ENCODE measurements around the gene DDIT3. TPM values are rescaled to one million over a fixed set of nuclear protein-coding genes. Genes with fewer than 3 reads are reported as not detected.

DDIT3 gene
- total RNA-seq, 1 donor from 2014 or later: 30.8 TPM

DNA sequence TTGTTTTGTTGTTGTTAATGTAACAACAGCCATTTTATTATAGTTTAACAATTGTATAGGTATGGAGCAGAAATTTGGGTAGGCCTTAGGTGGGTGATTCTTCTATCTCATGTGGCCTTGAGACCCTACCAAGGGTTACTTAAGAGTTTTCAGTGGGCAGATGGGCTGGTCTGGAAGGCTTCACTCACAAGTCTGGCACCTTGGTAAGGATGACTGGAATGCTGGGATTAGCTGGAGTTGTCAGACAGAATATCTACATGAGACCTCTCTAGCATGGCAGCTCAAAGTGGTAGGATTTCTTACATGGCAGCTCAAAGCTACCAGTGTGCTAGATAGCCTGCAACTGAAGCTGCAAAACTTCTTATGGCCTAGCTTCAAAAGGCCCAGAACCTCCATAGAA, 34.6 kb downstream of the DDIT3 start:
- DNase-seq (ENCODE audit: low spot score): no peak

DNA sequence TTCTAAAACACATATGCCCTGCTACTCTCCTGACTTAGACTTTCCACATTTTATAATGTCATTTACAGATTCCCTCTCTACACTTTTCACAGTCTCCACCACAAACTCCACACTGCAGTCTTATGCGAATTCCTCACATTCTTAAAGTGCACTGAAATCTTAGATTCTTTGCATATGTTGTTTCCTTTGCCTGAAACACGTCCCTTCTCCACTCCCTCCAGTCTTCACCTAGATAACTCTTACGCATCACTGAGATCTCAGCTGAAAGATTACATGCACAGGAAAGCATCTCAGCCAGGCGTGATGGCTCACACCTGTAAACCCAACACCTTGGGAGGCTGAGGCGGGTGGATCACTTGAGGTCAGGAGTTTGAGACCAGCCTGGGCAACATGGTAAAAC, 36.8 kb downstream of the DDIT3 start:
- DNase-seq (ENCODE audit: low spot score): no peak

DNA sequence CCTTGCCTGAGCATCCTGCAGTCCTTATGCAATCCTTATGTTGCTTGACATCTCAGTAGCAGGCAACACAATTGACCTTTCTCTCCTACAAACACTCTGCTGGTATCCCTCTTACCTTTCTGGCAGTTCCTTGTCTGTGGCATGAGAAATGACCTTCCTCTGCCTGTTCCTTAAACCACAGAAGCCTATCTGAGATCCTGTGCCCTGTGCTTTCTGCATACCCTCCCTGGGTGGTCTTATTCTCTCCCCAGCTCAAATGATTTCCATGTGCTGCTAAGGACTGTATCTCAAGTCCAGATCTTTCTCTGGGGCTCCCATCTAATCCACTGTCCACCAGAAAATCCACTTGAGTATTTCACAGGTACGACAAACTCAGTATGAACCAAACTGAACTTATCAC, 38.6 kb downstream of the DDIT3 start:
- no peak for DNase-seq (ENCODE audit: low spot score)

DNA sequence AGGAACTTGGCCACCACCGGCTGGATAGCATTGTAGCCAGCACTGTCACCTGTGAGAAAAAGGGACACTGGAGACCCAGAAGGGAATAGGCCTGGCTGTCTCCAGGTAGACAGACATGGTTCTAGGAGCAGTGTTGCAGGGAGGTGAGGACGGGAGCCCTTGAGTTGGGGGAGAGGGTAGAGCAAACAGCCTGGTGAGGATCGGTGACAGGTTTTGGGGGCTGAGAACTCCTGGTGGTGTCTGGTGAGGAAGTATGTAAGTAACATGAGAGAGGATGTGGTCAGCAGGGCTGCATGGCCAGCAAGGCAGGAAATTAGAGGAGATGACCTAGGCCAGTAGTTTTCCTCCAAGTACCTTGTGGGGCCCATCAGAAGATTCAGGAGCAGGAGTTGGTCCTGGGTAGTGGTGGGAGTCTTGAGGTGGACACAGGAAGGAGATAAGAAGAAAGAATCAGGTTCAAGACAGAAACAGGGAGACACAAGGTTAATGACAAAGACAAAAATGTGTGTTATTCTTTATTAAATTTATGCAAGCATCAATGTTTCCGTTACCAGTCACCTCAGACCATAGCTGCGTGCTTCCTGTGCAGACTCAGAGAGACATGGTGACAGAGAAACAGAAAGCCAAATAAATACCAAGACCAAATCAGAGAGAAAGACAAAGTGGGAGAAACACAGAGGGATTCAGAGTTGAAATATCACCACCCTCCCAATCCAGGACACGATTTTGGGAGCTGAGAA, 40.8 kb downstream of the DDIT3 start, which contains the start of gene ARHGAP9:
TSS of gene ARHGAP9 (minus strand) at position 491 of the 740 bp plus-strand sequence. CDS start at position 31, 460 bp downstream.
- DNase-seq (ENCODE audit: low spot score): no peak

DNA sequence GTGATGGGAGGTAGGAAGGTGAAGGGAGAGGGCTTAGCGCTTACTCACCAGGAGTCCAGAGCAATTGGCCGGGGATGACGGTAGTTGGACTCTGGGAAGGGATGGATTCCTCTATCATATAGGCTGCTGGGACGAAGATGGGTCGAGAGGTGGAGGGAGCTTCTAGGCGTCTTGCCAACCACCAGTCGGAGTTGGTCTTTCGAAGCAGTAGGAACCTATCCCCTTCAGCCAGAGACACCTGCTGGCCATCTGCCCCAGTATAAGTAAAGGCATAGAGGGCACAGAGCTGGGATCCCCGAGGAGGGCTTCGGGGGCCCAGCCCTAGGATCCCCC, 41.3 kb downstream of the DDIT3 start:
- no peak for DNase-seq (ENCODE audit: low spot score)

DNA sequence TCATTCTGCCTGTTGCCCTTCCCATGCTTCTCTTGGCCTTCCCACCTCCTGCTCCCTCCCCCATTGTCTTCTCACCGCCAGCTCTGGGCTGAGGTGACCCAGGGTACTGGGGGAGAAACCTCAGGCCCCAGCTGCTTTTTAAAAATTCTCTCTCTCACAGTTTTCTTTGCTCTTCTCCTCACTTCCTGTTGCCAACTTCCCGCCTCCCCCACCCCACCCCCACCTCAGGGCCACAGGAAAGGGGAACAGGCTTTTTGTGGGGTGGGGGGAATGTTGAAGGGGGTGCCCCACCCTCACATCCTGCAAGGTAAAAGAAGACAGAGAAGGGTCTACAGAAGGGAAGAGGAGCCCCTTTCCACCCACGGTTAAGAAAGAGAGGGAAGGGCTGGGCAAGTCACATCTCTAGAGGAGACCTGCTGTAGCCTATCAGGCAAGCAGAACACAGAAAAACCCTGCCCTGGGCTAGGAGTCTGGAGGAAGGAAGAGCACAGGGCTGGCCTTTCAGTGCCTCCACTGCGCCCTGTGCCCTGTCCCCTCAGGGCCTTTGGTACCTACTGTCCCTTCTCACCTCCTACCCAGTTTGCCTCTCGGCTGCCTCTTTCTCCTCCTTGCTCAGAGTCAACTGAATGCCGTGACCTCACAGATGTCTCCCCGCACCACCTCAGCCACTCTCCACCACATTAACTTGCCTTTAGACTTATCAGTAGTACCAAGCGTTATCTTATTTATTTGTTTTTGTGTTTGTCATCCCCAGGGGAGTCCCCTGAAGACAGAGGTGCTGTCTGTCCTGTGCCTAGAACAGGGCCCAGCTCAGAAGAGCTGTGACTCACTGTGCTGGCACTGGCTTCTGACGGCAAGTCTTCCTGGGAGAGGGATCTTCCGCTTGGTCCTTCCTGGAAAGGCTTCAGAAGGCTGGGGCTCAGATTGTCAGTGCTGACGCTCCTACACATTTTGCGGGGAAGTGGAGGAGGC, 42.3 kb downstream of the DDIT3 start:
- DNase-seq (ENCODE audit: low spot score): no peak

GRCh38 chr12:57476993-57477709, 43.2 kb downstream of the DDIT3 start:
- DNase-seq (ENCODE audit: low spot score): no peak

DNA sequence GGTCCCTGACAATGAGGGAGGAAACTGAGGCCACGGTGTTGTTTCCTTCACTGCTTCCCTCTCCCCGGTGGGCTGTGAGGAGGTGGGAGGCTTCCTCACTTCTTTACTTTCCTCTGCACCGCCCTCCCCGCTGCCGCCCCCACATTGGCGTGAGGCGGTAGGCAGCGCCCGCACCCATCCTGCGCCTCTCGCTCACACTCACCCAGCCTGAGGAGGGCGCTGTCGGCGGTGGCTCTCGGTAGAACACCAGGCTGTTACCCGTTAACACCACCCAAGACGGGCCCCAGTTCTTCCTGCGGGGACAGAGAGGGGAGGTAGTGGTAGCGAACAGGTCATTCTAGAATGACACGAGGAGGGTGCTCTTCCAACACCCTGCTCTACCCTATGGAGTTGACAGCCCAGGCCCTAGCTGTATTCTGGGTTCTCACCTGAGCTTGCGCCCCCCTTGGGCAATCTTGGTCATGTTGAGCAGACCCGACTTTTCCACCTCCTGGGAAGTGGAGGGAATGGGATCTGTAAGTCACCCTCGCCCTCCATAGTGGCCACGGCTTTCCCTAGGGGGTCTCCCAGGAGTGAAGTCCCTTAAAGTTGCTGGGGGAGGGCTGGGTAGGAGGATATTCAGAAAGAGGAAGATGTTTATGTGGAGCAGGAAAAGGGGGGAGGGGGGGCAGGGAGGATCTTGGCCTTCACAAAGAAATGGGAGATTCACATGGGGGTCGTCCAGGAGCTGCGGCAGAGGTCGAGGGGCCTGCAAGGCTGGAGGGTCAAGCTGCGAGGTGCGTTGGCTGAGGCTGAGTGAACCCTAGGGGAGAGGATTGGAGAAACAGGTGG, 43.9 kb downstream of the DDIT3 start:
- no peak for DNase-seq (ENCODE audit: low spot score)

- no peak for DNase-seq (ENCODE audit: low spot score)
Measured at GRCh38 chr12:57475271-57476161, 44.8 kb downstream of the DDIT3 start.

DNA sequence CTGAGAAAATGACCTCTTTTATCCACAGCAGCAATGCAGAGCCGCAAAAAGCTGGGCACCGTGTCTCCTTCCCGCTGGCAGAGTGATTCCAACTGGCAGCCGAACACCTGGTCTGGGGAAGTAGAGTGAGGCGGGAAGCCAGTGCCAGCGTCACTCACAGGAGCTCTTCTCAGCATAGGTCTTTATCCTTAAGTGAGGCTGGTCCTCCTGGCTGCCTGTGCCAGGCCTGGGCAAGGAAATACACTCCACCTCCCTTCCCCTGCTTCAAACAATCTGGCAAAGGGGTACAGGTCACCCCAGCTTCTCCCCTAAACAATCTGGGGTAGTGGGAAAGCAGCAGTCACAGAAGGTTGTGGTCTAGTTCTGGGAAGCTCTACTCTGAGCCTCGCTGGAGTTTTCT, 45.5 kb downstream of the DDIT3 start:
- DNase-seq (ENCODE audit: low spot score): no peak

- DNase-seq (ENCODE audit: low spot score): no peak
Measured at GRCh38 chr12:57474430-57474829, 45.9 kb downstream of the DDIT3 start.

GRCh38 chr12:57473886-57474285, 46.4 kb downstream of the DDIT3 start:
- DNase-seq (ENCODE audit: low spot score): no peak

- no peak for DNase-seq (ENCODE audit: low spot score)
Measured at GRCh38 chr12:57473392-57473791, 46.9 kb downstream of the DDIT3 start.

GRCh38 chr12:57472391-57472790, 47.9 kb downstream of the DDIT3 start:
- DNase-seq (ENCODE audit: low spot score): no peak

GRCh38 chr12:57471661-57472060, 48.7 kb downstream of the DDIT3 start:
- no peak for DNase-seq (ENCODE audit: low spot score)

DNA sequence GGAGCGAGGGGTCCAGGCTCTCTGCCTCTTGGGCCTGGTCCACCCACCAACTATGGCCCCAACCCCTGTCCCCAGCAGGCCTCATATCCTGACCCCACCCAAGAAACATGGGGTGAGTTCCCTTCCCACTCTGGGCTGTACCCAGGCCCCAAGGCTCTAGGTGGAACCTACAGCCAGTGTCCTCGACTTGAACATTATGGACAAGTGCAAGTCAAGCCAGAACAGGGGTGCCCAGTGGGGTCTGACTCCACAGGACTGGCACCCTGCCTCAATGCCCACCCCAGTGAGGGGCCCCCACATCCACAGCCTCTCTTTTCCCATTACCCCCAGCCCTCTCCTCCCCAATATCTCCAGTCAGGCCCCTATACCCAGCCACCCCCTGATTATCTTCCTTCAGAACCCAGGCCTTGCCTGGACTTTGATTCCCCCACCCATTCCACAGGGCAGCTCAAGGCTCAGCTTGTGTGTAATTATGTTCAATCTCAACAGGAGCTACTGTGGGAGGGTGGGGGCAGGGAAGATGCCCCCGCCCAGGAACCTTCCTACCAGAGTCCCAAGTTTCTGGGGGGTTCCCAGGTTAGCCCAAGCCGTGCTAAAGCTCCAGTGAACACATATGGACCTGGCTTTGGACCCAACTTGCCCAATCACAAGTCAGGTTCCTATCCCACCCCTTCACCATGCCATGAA, 49.2 kb downstream of the DDIT3 start:
- no peak for DNase-seq (ENCODE audit: low spot score)

DNA sequence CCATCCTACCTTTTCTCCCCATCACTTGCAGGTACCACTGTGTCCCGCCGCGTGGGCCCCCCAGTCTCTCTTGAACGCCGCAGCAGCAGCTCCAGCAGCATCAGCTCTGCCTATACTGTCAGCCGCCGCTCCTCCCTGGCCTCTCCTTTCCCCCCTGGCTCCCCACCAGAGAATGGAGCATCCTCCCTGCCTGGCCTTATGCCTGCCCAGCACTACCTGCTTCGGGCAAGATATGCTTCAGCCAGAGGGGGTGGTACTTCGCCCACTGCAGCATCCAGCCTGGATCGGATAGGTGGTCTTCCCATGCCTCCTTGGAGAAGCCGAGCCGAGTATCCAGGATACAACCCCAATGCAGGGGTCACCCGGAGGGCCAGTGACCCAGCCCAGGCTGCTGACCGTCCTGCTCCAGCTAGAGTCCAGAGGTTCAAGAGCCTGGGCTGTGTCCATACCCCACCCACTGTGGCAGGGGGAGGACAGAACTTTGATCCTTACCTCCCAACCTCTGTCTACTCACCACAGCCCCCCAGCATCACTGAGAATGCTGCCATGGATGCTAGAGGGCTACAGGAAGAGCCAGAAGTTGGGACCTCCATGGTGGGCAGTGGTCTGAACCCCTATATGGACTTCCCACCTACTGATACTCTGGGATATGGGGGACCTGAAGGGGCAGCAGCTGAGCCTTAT, 49.9 kb downstream of the DDIT3 start:
- no peak for DNase-seq (ENCODE audit: low spot score)

DNA sequence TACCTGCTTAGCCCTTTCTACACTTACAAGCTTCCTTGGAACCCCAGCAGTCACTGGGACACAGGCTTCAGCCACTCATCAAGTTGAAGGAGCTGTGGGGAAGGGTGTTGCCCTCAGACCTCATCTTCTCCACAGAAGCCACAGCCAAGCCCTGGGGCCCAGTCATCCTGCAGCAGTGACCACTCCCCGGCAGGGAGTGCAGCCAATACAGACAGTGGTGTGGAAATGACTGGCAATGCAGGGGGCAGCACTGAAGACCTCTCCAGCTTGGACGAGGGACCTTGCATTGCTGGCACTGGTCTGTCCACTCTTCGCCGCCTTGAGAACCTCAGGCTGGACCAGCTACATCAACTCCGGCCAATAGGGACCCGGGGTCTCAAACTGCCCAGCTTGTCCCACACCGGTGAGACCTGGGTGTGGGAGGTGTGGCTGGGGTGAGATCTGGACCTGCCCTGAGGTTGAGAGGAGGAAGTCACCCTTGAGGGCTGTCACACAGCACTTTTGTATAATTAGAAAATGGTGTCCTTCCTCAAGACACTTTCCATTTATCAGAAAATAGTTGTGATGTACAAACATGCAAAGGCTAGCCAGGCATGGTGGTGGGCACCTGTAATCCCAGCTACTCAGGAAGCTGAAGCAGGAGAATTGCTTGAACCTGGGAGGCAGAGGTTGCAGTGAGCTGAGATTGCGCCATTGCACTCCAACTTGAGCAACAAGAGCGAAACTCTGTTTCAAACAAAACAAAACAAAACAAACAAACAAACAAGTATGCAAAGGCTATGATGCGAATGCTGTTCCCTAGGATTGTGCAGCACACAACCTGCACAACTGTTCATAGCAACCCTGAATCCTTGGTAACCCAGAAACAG, 50.8 kb downstream of the DDIT3 start:
- no peak for DNase-seq (ENCODE audit: low spot score)
